ENCODE data around the gene SEMA3B.

DNA sequence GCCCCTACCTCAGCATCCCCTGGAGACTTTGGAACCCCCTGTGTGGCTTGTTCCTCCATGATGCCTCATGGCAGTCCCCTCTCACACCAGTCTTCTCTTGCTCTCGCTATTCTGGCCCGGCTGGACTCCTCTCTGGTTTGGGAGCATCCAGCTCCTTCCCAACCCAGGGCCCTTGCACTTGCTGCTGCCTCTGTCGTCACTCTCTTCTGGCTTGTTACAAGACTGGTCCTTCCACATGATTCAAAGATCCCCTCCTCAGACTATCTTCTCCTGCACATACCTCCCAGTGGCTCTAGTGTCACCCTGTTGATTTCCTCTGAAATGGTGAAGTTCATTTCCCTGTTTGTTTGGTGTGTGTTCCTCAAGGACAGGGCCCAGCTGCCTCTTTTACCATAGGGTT is 39.5 kb upstream of the SEMA3B start:
- no peak for TF ChIP-seq EZH2 (IDR thresholded peaks at IDR 0.05; ENCODE audit: borderline replicate concordance, low read depth, low read length, poor library complexity, severe bottlenecking)
- TF ChIP-seq, protein P1, sequence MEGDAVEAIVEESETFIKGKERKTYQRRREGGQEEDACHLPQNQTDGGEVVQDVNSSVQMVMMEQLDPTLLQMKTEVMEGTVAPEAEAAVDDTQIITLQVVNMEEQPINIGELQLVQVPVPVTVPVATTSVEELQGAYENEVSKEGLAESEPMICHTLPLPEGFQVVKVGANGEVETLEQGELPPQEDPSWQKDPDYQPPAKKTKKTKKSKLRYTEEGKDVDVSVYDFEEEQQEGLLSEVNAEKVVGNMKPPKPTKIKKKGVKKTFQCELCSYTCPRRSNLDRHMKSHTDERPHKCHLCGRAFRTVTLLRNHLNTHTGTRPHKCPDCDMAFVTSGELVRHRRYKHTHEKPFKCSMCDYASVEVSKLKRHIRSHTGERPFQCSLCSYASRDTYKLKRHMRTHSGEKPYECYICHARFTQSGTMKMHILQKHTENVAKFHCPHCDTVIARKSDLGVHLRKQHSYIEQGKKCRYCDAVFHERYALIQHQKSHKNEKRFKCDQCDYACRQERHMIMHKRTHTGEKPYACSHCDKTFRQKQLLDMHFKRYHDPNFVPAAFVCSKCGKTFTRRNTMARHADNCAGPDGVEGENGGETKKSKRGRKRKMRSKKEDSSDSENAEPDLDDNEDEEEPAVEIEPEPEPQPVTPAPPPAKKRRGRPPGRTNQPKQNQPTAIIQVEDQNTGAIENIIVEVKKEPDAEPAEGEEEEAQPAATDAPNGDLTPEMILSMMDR (conservative IDR thresholded peaks at IDR 0.05; ENCODE audit: low read depth, low read length), result no peak
